Measurements from ENCODE around the gene BAHCC1.

The BAHCC1 gene

DNA sequence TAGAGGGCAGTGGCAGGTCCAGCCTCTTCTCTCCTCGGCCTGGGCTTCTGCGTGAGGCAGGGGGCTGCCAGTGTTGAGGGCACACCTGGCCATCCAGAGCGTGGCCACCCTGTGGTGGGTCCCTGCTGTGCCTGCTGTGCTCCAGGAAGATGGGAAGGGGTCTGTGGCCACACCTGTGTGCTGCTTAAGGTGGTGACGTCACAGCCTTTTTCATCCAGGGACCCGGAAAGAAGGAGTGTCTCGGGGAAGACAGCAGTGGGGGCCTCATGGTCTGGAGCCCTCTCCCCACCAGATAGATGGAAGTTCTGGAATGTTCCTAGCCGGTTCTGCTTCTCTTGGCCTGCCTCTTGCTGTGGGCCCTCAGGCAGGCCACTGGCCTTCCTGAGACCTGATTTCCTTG lies 80.8 kb downstream of the BAHCC1 start:
- DNase-seq (ENCODE audit: low read depth), result no peak
- no peak overlapping the region for H3K4me3 ChIP-seq (ENCODE audit: low read depth, low read length)
- TF ChIP-seq CTCF (conservative IDR thresholded peaks at IDR 0.05; ENCODE audit: low read depth, low read length), result no peak

DNA sequence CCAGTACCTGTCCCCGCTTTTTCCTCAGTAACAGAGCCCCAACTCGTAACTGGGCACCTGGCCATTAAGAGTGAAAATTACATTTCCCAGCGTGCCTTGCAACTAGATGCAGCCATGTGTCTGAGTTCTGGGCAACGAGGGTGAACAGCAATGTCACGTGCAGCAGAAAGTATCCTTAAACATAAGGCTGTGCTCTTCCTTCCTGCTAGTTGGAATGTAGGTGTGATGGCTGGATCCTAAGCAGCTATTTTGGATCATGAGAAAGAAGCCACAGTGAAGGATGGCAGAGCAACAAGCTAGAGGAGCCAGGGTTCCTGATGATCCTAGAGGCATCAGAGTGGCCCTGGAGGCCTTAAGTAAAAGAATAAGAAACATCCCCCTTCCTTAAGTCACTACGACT lies 81.4 kb downstream of the BAHCC1 start:
- TF ChIP-seq CTCF (conservative IDR thresholded peaks at IDR 0.05; ENCODE audit: low read depth, low read length), result no peak
- no peak for DNase-seq (ENCODE audit: low read depth)
- H3K4me3 ChIP-seq (ENCODE audit: low read depth, low read length), result no peak overlapping the region

- no peak for DNase-seq (ENCODE audit: low read depth)
- TF ChIP-seq CTCF (conservative IDR thresholded peaks at IDR 0.05; ENCODE audit: low read depth, low read length), result no peak
- no peak overlapping the region for H3K4me3 ChIP-seq (ENCODE audit: low read depth, low read length)
Measured at GRCh38 chr17:81477173-81477572, 81.9 kb downstream of the BAHCC1 start.

DNA sequence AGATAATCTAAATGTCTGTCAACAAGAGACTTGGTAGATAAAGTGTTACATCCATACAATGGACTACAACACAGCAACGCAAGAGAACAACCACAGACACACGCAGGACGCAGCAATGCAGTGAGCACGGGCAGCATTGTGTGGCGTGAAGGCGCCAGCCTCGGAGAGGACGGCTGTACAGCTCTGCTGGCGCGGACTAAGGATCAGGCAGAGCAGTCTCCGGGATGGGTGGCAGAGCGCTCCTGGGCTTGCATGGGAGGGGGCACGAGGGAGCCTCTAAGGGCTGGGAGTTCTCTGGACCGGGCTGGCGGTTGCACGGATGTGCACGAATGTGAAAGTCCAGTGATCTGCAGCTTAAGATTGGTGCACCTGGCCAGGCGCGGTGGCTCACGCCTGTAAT lies 82.9 kb downstream of the BAHCC1 start:
- DNase-seq (ENCODE audit: low read depth), result no peak
- H3K4me3 ChIP-seq (ENCODE audit: low read depth, low read length), result no peak overlapping the region
- TF ChIP-seq CTCF (conservative IDR thresholded peaks at IDR 0.05; ENCODE audit: low read depth, low read length), result no peak

- TF ChIP-seq CTCF (conservative IDR thresholded peaks at IDR 0.05; ENCODE audit: low read depth, low read length), result no peak
- H3K4me3 ChIP-seq (ENCODE audit: low read depth, low read length), result no peak overlapping the region
- DNase-seq (ENCODE audit: low read depth), result no peak
Measured at GRCh38 chr17:81479175-81480071, 84.2 kb downstream of the BAHCC1 start.

GRCh38 chr17:81480140-81481072 lies 85.1 kb downstream of the BAHCC1 start:
- peak; percentile 38 for DNase-seq (ENCODE audit: low read depth)

More at GRCh38 chr17:81480140-81481072, 85.1 kb downstream of the BAHCC1 start:
- H3K4me3 ChIP-seq (ENCODE audit: low read depth, low read length), result no peak overlapping the region
- no peak for TF ChIP-seq CTCF (conservative IDR thresholded peaks at IDR 0.05; ENCODE audit: low read depth, low read length)
